WTC11 (cell line): Measurements from ENCODE around the gene RPP14. TPM values are rescaled to one million over a fixed set of nuclear protein-coding genes. Genes with fewer than 3 reads are reported as not detected.

ENCODE experiments used
- ATAC-seq: fragments of 200-7000 bp; cut with Tn5 transposase; 2 replicates; pipeline ENCODE4 v1.10.0; 2021; ENCODE audit warnings: mild to moderate bottlenecking, moderate library complexity
- CTCF ChIA-PET: fragments of 300-600 bp; sonication (Branson Sonifier 250); formaldehyde crosslinking; loops from one replicate; lab custom pipeline; 2021; ENCODE audit warnings: antibody characterized with exemption; lab: Charles Lee
- POLR2A ChIA-PET: fragments of 350-600 bp; sonication (Branson Sonifier 250); formaldehyde crosslinking; loops from one replicate; lab custom pipeline; 2021; ENCODE audit warnings: antibody characterized with exemption; lab: Charles Lee
- DNase-seq: peaks from one replicate; pipeline ENCODE4 v3.0.0; 2021; ENCODE audit warnings: low spot score
- H3K27ac Mint-ChIP-seq: 2 replicates; pipeline ENCODE4 v1.8.0; 2021; ENCODE audit warnings: mixed read lengths
- H3K27me3 Mint-ChIP-seq: 2 replicates; pipeline ENCODE4 v1.8.0; 2021; ENCODE audit warnings: low read depth, mild to moderate bottlenecking, moderate library complexity, mixed read lengths
- H3K36me3 Mint-ChIP-seq: 2 replicates; pipeline ENCODE4 v1.8.0; 2021; ENCODE audit warnings: mixed read lengths
- H3K4me1 Mint-ChIP-seq: 2 replicates; pipeline ENCODE4 v1.8.0; 2022; ENCODE audit warnings: mixed read lengths
- H3K4me3 Mint-ChIP-seq: 2 replicates; pipeline ENCODE4 v1.8.0; 2021; ENCODE audit warnings: mild to moderate bottlenecking, moderate library complexity, mixed read lengths
- H3K9me3 Mint-ChIP-seq: 2 replicates; pipeline ENCODE4 v1.8.0; 2021; ENCODE audit warnings: mixed read lengths
- CREB1 ChIP-seq: sonication (generic); formaldehyde crosslinking; IDR thresholded peaks from 2 replicates; pipeline ENCODE4 v1.8.0; 2023; ENCODE audit warnings: mild to moderate bottlenecking, missing genetic modification reagents
- ELF4 ChIP-seq: sonication (generic); formaldehyde crosslinking; IDR thresholded peaks from 2 replicates; pipeline ENCODE4 v1.8.1; 2022; ENCODE audit warnings: low read depth, mild to moderate bottlenecking, moderate library complexity, missing genetic modification reagents
- FOXJ3 ChIP-seq: sonication (generic); formaldehyde crosslinking; IDR thresholded peaks from 2 replicates; pipeline ENCODE4 v1.9.0; 2021; ENCODE audit warnings: missing genetic modification reagents, mild to moderate bottlenecking, borderline replicate concordance
- GRHL2 ChIP-seq: fragments of 250-450 bp; sonication (Bioruptor Pico); IDR thresholded peaks from 2 replicates; pipeline ENCODE4 v1.8.0; 2022; ENCODE audit warnings: mild to moderate bottlenecking, moderate library complexity; ENCODE audit not compliant: insufficient replicate concordance, severe bottlenecking
- GTF2I ChIP-seq: fragments of 250-450 bp; sonication (Bioruptor Pico); conservative IDR thresholded peaks from 2 replicates; pipeline ENCODE4 v1.4.0; 2021; ENCODE audit warnings: mild to moderate bottlenecking
- NFE2L1 ChIP-seq: sonication (generic); formaldehyde crosslinking; IDR thresholded peaks from 2 replicates; pipeline ENCODE4 v1.8.1; 2023; ENCODE audit warnings: missing genetic modification reagents
- OVOL2 ChIP-seq: fragments of 250-450 bp; sonication (Bioruptor Pico); IDR thresholded peaks from 2 replicates; pipeline ENCODE4 v1.9.0; 2021; ENCODE audit warnings: mild to moderate bottlenecking, borderline replicate concordance
- PRRX2 ChIP-seq: fragments of 250-450 bp; sonication (Bioruptor Pico); IDR thresholded peaks from 2 replicates; pipeline ENCODE4 v1.8.0; 2021; ENCODE audit warnings: mild to moderate bottlenecking
- RELA ChIP-seq: sonication (generic); formaldehyde crosslinking; IDR thresholded peaks from 2 replicates; pipeline ENCODE4 v1.8.1; 2022; ENCODE audit warnings: missing genetic modification reagents, mild to moderate bottlenecking, borderline replicate concordance
- RORB ChIP-seq: fragments of 250-450 bp; sonication (Bioruptor Pico); IDR thresholded peaks from 2 replicates; pipeline ENCODE4 v1.9.0; 2021; ENCODE audit warnings: mild to moderate bottlenecking
- SMAD4 ChIP-seq: sonication (generic); formaldehyde crosslinking; IDR thresholded peaks from 2 replicates; pipeline ENCODE4 v1.8.0; 2022; ENCODE audit warnings: mild to moderate bottlenecking, missing genetic modification reagents
- TEAD4 ChIP-seq: sonication (generic); formaldehyde crosslinking; IDR thresholded peaks from 2 replicates; pipeline ENCODE4 v1.8.0; 2022; ENCODE audit warnings: mild to moderate bottlenecking, missing genetic modification reagents
- ZBTB21 ChIP-seq: sonication (generic); formaldehyde crosslinking; IDR thresholded peaks from 2 replicates; pipeline ENCODE4 v1.8.1; 2023; ENCODE audit warnings: mild to moderate bottlenecking, missing genetic modification reagents, borderline replicate concordance
- ZNF219 ChIP-seq: sonication (generic); formaldehyde crosslinking; IDR thresholded peaks from 2 replicates; pipeline ENCODE4 v1.8.0; 2023; ENCODE audit warnings: missing genetic modification reagents, mild to moderate bottlenecking, borderline replicate concordance
- ZNF232 ChIP-seq: sonication (generic); formaldehyde crosslinking; IDR thresholded peaks from 2 replicates; pipeline ENCODE4 v1.8.0; 2022; ENCODE audit warnings: mild to moderate bottlenecking, missing genetic modification reagents
- ZNF396 ChIP-seq: fragments of 250-450 bp; sonication (Bioruptor Pico); IDR thresholded peaks from 2 replicates; pipeline ENCODE4 v1.8.0; 2021; ENCODE audit warnings: mild to moderate bottlenecking, moderate library complexity, borderline replicate concordance
- ZNF671 ChIP-seq: fragments of 250-450 bp; sonication (Bioruptor Pico); IDR thresholded peaks from 2 replicates; pipeline ENCODE4 v1.8.0; 2021; ENCODE audit warnings: mild to moderate bottlenecking
- total RNA-seq: library from RNA; stranded (reverse); gene quantifications from 3 replicates; pipeline ENCODE4 v1.2.3, GENCODE V29; 2021
- TF ChIP-seq, protein P1 (sequence below): sonication (generic); formaldehyde crosslinking; IDR thresholded peaks from 2 replicates; pipeline ENCODE4 v1.8.0; 2022; ENCODE audit warnings: mild to moderate bottlenecking, missing genetic modification reagents
- TF ChIP-seq, protein P2 (sequence below): sonication (generic); formaldehyde crosslinking; IDR thresholded peaks from 2 replicates; pipeline ENCODE4 v1.8.0; 2023; ENCODE audit warnings: mild to moderate bottlenecking, missing genetic modification reagents
- TF ChIP-seq, protein P3 (sequence below): fragments of 250-450 bp; sonication (Bioruptor Pico); IDR thresholded peaks from 2 replicates; pipeline ENCODE4 v2.1.2; 2022; ENCODE audit warnings: mild to moderate bottlenecking, moderate library complexity
- TF ChIP-seq, protein P4 (sequence below): fragments of 250-450 bp; sonication (Bioruptor Pico); IDR thresholded peaks from 2 replicates; pipeline ENCODE4 v1.8.0; 2021; ENCODE audit warnings: mild to moderate bottlenecking
- TF ChIP-seq, protein P5 (sequence below): sonication (generic); formaldehyde crosslinking; IDR thresholded peaks from 2 replicates; pipeline ENCODE4 v1.8.0; 2023; ENCODE audit warnings: missing genetic modification reagents, mild to moderate bottlenecking, borderline replicate concordance

Gene RPP14
- total RNA-seq, 1 experiment from 2014 or later = 17.9 TPM

DNA sequence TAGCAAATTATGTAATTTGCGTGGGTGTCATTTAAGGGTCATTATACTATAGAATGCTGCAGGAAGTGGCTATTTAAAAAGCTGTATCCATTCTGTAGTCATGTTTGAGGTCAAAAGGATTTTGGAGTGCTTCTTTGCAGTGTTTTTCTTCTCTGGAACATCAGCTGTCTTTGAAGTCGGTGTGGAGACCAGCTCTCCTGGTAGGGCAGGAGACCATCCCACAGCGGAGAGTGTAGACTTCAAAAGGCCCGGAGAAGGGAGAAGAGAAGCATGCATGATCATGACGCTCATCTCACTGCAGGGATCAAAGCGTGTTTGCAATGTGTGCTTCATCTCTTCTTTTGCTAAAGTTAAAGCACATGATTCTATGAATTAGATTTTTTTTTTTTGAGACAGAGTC is 46.6 kb downstream of the RPP14 start (continued):
- TF ChIP-seq ZNF232 (CRISPR knock-in tag) (no peak), ZNF396 (CRISPR knock-in tag) (no peak), SMAD4 (CRISPR knock-in tag) (no peak)

DNA sequence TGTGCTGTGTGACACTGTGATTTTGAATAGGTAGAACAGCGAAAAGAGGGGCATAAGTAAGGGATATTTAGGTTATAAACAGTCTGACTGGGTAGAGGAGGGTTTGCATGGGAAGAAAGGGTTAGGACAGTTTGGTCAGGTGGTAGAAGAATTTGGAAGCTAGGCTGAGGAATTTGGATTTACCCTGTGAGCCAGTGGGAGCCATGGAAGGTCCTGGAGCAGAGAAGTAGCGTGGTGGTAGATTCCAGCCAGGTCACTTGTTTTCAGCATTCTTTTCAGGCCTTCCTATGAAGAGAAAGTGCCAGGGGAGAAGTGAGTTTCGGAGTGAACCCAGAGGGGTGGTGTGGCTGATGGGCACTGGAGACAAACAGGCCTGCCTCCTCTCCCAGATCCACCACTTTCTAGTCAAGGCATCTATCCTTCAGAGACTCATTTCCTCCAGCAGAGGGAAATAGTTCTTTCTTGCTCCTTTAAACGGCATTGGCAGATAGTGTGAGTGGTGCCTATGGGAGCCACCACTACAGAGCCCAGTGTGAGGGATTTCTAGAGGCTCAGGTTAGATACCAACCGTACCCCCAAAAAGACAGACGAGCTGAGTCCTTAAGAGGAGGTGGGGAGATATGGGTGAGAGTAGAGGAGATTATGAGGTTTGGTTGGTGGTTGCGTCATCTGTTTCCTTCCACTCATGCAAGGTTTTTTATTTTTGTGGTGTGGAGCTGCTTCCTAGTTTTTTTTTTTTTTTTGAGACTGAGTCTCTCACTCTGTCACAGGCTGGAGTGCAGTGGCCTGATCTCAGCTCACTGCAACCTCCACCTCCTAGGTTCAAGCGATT is 47.9 kb downstream of the RPP14 start:
- TF ChIP-seq GTF2I (CRISPR knock-in tag) (no peak), RELA (CRISPR knock-in tag) (no peak), CREB1 (CRISPR knock-in tag) (no peak), ELF4 (no peak), TEAD4 (CRISPR knock-in tag) (no peak), ZNF671 (CRISPR knock-in tag) (no peak), ZBTB21 (CRISPR knock-in tag) (no peak), ZNF219 (CRISPR knock-in tag) (no peak), GRHL2 (CRISPR knock-in tag) (no peak), OVOL2 (CRISPR knock-in tag) (no peak), FOXJ3 (no peak), PRRX2 (CRISPR knock-in tag) (no peak), RORB (CRISPR knock-in tag) (no peak), NFE2L1 (no peak)
- TF ChIP-seq, protein P1, sequence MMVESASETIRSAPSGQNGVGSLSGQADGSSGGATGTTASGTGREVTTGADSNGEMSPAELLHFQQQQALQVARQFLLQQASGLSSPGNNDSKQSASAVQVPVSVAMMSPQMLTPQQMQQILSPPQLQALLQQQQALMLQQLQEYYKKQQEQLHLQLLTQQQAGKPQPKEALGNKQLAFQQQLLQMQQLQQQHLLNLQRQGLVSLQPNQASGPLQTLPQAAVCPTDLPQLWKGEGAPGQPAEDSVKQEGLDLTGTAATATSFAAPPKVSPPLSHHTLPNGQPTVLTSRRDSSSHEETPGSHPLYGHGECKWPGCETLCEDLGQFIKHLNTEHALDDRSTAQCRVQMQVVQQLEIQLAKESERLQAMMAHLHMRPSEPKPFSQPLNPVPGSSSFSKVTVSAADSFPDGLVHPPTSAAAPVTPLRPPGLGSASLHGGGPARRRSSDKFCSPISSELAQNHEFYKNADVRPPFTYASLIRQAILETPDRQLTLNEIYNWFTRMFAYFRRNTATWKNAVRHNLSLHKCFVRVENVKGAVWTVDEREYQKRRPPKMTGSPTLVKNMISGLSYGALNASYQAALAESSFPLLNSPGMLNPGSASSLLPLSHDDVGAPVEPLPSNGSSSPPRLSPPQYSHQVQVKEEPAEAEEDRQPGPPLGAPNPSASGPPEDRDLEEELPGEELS = no peak
- TF ChIP-seq, protein P2, sequence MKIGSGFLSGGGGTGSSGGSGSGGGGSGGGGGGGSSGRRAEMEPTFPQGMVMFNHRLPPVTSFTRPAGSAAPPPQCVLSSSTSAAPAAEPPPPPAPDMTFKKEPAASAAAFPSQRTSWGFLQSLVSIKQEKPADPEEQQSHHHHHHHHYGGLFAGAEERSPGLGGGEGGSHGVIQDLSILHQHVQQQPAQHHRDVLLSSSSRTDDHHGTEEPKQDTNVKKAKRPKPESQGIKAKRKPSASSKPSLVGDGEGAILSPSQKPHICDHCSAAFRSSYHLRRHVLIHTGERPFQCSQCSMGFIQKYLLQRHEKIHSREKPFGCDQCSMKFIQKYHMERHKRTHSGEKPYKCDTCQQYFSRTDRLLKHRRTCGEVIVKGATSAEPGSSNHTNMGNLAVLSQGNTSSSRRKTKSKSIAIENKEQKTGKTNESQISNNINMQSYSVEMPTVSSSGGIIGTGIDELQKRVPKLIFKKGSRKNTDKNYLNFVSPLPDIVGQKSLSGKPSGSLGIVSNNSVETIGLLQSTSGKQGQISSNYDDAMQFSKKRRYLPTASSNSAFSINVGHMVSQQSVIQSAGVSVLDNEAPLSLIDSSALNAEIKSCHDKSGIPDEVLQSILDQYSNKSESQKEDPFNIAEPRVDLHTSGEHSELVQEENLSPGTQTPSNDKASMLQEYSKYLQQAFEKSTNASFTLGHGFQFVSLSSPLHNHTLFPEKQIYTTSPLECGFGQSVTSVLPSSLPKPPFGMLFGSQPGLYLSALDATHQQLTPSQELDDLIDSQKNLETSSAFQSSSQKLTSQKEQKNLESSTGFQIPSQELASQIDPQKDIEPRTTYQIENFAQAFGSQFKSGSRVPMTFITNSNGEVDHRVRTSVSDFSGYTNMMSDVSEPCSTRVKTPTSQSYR = no peak
- TF ChIP-seq, protein P3, sequence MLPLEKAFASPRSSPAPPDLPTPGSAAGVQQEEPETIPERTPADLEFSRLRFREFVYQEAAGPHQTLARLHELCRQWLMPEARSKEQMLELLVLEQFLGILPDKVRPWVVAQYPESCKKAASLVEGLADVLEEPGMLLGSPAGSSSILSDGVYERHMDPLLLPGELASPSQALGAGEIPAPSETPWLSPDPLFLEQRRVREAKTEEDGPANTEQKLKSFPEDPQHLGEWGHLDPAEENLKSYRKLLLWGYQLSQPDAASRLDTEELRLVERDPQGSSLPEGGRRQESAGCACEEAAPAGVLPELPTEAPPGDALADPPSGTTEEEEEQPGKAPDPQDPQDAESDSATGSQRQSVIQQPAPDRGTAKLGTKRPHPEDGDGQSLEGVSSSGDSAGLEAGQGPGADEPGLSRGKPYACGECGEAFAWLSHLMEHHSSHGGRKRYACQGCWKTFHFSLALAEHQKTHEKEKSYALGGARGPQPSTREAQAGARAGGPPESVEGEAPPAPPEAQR (CRISPR knock-in tag) = no peak
- TF ChIP-seq, protein P4, sequence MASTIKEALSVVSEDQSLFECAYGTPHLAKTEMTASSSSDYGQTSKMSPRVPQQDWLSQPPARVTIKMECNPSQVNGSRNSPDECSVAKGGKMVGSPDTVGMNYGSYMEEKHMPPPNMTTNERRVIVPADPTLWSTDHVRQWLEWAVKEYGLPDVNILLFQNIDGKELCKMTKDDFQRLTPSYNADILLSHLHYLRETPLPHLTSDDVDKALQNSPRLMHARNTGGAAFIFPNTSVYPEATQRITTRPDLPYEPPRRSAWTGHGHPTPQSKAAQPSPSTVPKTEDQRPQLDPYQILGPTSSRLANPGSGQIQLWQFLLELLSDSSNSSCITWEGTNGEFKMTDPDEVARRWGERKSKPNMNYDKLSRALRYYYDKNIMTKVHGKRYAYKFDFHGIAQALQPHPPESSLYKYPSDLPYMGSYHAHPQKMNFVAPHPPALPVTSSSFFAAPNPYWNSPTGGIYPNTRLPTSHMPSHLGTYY (CRISPR knock-in tag) = no peak
- TF ChIP-seq, protein P5, sequence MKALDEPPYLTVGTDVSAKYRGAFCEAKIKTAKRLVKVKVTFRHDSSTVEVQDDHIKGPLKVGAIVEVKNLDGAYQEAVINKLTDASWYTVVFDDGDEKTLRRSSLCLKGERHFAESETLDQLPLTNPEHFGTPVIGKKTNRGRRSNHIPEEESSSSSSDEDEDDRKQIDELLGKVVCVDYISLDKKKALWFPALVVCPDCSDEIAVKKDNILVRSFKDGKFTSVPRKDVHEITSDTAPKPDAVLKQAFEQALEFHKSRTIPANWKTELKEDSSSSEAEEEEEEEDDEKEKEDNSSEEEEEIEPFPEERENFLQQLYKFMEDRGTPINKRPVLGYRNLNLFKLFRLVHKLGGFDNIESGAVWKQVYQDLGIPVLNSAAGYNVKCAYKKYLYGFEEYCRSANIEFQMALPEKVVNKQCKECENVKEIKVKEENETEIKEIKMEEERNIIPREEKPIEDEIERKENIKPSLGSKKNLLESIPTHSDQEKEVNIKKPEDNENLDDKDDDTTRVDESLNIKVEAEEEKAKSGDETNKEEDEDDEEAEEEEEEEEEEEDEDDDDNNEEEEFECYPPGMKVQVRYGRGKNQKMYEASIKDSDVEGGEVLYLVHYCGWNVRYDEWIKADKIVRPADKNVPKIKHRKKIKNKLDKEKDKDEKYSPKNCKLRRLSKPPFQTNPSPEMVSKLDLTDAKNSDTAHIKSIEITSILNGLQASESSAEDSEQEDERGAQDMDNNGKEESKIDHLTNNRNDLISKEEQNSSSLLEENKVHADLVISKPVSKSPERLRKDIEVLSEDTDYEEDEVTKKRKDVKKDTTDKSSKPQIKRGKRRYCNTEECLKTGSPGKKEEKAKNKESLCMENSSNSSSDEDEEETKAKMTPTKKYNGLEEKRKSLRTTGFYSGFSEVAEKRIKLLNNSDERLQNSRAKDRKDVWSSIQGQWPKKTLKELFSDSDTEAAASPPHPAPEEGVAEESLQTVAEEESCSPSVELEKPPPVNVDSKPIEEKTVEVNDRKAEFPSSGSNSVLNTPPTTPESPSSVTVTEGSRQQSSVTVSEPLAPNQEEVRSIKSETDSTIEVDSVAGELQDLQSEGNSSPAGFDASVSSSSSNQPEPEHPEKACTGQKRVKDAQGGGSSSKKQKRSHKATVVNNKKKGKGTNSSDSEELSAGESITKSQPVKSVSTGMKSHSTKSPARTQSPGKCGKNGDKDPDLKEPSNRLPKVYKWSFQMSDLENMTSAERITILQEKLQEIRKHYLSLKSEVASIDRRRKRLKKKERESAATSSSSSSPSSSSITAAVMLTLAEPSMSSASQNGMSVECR (CRISPR knock-in tag) = no peak
- ATAC-seq (no peak; the same call in 1 of the 2 replicates), DNase-seq (no peak)
- POLR2A ChIA-PET = no interaction called here
- Mint-ChIP-seq H3K9me3 (no peaks in the 10 kb centered on the region), H3K27ac (peak overlapping the region; percentile 52; the same call in 1 of the 2 replicates), H3K4me3 (no peak overlapping the region), H3K4me1 (peaks cover 14% of the 10 kb centered on the region), H3K27me3 (no peaks in the 10 kb centered on the region), H3K36me3 (no peaks in the 10 kb centered on the region; the same call in 1 of the 2 replicates)
- CTCF ChIA-PET = interaction anchor here (0.7 kb wide), 1 partner anchor 334 kb away, joined by 3 read pairs; no protein-coding TSS in a partner anchor
